ENCODE measurements around the gene TPCN2. TPM values are rescaled to one million over a fixed set of nuclear protein-coding genes. Genes with fewer than 3 reads are reported as not detected.
A peak's percentile ranks its signal among the peaks of the same experiment; 100 is the strongest.

Gene TPCN2
- total RNA-seq, 4 donors from 2014 or later: 12.7 to 16.9 (median 14.2) TPM

DNA sequence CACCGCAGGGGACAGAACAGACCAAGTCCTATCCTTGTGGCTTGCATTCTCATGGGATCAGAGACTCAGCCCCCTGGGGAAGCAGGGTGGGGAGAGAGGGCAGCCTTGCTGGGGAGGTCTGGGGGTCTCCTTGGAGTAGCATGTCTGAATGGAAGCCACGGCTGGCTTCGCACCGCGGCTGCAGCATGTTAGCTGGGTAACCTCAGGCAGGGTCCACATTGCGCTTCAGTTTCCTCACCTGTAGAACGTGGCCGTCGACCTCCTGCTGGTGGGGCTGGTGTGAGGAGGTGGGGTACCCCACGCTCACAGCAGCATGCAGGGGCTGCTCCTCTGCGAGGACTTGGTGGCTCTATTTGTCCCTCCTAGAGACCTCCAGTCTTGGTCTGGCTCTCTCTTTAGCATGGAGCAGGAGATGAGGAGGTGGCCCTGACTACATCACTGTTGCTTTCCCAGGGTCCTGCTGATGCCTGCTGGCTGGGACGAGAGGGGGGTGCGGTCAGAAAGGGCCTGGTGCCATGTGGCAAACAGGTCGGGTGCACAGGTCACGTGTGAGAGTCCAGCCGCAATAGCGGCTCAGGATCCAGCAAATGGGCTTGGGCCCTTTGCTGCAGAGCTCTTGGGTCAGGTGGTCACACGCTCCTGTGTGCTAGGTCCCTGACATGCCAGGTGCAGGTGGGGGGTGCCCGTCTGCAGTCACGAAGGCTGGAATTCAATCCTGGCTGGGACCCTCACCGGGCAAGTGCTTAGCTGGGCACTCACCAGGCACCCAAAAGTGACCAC is 71.6 kb downstream of the TPCN2 start:
- intact Hi-C loops (cut with DNase I; ENCODE audit: low total_unique reads): no loop called here
- DNase-seq (ENCODE audit: low spot score in 2 of 2): no peak
- WGBS, 2 donors: 93 to 96% methylated on average over 20 to 21 of the region's 21 CpGs
- TF ChIP-seq POLR2A (IDR thresholded peaks at IDR 0.05): no peak
- TF ChIP-seq, protein P1, sequence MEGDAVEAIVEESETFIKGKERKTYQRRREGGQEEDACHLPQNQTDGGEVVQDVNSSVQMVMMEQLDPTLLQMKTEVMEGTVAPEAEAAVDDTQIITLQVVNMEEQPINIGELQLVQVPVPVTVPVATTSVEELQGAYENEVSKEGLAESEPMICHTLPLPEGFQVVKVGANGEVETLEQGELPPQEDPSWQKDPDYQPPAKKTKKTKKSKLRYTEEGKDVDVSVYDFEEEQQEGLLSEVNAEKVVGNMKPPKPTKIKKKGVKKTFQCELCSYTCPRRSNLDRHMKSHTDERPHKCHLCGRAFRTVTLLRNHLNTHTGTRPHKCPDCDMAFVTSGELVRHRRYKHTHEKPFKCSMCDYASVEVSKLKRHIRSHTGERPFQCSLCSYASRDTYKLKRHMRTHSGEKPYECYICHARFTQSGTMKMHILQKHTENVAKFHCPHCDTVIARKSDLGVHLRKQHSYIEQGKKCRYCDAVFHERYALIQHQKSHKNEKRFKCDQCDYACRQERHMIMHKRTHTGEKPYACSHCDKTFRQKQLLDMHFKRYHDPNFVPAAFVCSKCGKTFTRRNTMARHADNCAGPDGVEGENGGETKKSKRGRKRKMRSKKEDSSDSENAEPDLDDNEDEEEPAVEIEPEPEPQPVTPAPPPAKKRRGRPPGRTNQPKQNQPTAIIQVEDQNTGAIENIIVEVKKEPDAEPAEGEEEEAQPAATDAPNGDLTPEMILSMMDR (IDR thresholded peaks at IDR 0.05): no peak
- H3K4me3 ChIP-seq (ENCODE audit: low read depth, poor library complexity, severe bottlenecking): no peak overlapping the region

DNA sequence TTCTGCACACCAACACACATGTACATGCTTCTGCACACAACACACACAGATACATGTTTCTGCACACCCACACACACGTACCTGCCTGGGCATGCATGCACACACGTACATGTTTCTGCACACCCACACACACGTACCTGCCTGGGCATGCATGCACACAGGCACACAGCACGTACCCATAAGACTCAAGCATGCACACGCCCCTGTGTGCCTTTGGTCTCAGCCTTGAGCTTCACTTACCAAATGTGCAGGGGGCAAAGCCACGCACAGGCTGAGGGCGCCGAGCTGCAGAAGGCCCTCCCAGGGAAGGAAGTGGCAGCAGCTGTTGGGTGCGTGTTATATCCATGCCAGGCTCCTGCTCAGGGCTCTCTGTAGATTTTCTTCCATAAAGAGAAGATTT is 72.3 kb downstream of the TPCN2 start:
- intact Hi-C loops (cut with DNase I; ENCODE audit: low total_unique reads): no loop called here
- no peak for DNase-seq (ENCODE audit: low spot score in 2 of 2)
- WGBS, 2 donors: 43 to 64% methylated on average over 9 of the region's 9 CpGs
- TF ChIP-seq, protein P1 (IDR thresholded peaks at IDR 0.05): no peak
- no peak for TF ChIP-seq POLR2A (IDR thresholded peaks at IDR 0.05)
- no peak overlapping the region for H3K4me3 ChIP-seq (ENCODE audit: low read depth, poor library complexity, severe bottlenecking)

DNA sequence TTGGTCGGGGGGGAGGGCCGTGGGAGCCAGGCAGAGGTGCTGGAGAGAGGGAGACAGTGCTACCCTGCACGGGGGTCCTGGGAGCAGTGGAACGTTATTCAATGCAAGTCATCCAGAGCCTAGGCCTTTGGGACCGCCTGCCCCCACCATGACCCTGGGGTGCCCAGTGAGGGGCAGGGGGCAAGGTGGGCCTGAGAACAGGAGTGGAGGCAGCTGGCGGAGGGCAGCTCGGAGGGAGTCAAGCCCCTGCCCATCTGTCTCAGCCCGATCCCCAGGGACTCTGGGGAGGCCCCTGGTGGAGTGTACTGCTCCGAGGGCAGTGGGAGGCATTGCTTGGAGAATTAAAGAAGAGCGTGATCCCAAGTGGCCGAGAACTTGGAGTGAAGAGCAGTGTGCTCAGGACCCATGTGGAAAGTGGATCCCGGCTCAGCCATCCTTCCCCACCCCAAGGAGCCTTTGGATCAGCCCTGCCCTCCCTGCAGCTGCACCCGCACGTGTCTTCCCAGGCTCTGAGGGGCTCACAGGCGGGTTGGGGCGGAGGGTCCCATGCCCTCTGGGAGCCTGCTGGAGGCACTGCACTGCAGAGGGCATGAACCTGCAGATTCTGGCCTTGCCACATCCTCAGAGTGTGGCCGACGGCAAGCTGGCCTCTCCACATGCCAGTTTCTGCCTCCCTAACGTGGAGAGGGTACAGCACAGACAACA is 73.0 kb downstream of the TPCN2 start:
- no peak for DNase-seq (ENCODE audit: low spot score in 2 of 2)
- intact Hi-C loops (cut with DNase I; ENCODE audit: low total_unique reads): no loop called here
- H3K4me3 ChIP-seq (ENCODE audit: low read depth, poor library complexity, severe bottlenecking): no peak overlapping the region
- WGBS, 2 donors: 67 to 74% methylated on average over 19 of the region's 19 CpGs
- no peak for TF ChIP-seq POLR2A (IDR thresholded peaks at IDR 0.05)
- TF ChIP-seq, protein P1 (IDR thresholded peaks at IDR 0.05): no peak

DNA sequence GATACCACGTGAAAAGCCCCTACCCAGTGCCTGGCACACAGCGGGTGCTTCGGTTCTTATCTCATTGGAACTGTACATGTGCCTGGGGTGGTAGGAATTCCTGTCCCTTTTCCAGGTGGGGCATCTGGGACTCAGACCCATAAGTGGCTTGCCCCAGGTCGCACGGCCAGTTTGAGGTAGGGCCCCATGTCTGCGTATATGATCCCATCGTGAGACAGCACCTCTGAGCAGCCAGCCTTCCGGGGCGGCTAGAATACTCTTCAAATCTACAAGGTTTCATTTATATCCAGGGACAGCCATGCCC is 73.5 kb downstream of the TPCN2 start:
- H3K4me3 ChIP-seq (ENCODE audit: low read depth, poor library complexity, severe bottlenecking): no peak overlapping the region
- intact Hi-C loops (cut with DNase I; ENCODE audit: low total_unique reads): no loop called here
- TF ChIP-seq POLR2A (IDR thresholded peaks at IDR 0.05): no peak
- TF ChIP-seq, protein P1 (IDR thresholded peaks at IDR 0.05): no peak
- 54 to 58% methylated on average over 9 of the region's 9 CpGs for WGBS, 2 donors
- no peak for DNase-seq (ENCODE audit: low spot score in 2 of 2)

DNA sequence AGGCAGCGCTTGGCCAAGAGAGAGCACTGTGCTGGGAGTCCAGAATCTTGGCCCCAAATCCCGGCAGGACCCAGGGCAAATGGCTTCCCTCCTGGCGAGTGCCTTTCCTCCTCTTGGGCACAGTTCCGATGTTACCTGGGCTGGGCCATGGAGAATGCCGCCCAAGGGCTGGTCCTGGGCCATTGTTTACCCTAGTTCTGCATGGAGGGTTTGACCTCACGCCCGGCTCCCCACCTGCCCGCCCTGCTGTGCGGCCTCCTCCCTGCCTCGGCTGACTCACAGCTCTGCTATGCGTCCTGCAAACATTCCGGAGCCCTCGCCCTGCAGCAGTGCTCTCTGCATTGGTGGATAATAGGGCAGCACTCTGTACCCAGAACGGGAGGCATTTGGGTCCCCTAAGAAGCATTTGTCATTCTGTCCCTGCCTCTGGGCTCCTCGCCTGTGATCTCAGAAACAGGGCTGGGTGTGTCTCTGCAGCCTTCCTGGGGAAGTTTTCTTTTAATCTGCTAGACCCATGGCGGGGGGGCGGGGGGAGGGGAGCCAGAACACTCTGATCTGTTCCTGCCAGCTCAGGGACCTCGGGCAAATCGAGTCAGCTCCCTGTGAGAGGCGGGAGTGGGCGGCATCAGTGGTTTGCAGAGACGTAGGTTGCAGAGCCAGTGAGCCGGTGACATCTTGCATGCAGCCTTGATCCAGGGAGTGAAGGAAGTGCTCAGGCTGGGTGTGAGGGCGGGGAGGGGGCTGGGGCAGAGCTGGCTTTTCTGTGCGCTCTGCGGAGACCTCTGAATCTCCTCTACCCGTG is 74.1 kb downstream of the TPCN2 start:
- intact Hi-C loops (cut with DNase I; ENCODE audit: low total_unique reads): no loop called here
- DNase-seq (ENCODE audit: low spot score in 2 of 2): peak in 1 of 2 donors; percentile 63
- no peak overlapping the region for H3K4me3 ChIP-seq (ENCODE audit: low read depth, poor library complexity, severe bottlenecking)
- TF ChIP-seq, protein P1 (IDR thresholded peaks at IDR 0.05): no peak
- no peak for TF ChIP-seq POLR2A (IDR thresholded peaks at IDR 0.05)
- 13 to 28% methylated on average over 21 to 27 of the region's 27 CpGs for WGBS, 2 donors
